Chondrocyte (in vitro differentiated cells): ENCODE measurements around the gene PTPRB. TPM values are rescaled to one million over a fixed set of nuclear protein-coding genes. Genes with fewer than 3 reads are reported as not detected.
A peak's percentile ranks its signal among the peaks of the same experiment; 100 is the strongest.

Experiments used
- DNase-seq: peaks from one replicate; pipeline ENCODE4 v3.0.0; 2021; ENCODE audit warnings: mixed read lengths, low spot score
- H3K27ac Mint-ChIP-seq: one replicate; pipeline ENCODE4 v1.8.0; 2021; ENCODE audit warnings: mild to moderate bottlenecking, moderate library complexity, mixed read lengths; ENCODE audit not compliant: unreplicated experiment
- H3K27me3 Mint-ChIP-seq: 2 replicates; pipeline ENCODE4 v1.8.0; 2021; ENCODE audit warnings: low read depth, mixed read lengths
- H3K36me3 Mint-ChIP-seq: 2 replicates; pipeline ENCODE4 v1.8.0; 2021; ENCODE audit warnings: low read depth, mixed read lengths
- H3K4me1 Mint-ChIP-seq: 2 replicates; pipeline ENCODE4 v1.8.0; 2021; ENCODE audit warnings: low read depth, mild to moderate bottlenecking, mixed read lengths
- H3K4me3 Mint-ChIP-seq: one replicate; pipeline ENCODE4 v1.8.0; 2021; ENCODE audit warnings: mild to moderate bottlenecking, moderate library complexity, mixed read lengths; ENCODE audit not compliant: unreplicated experiment
- H3K9me3 Mint-ChIP-seq: 2 replicates; pipeline ENCODE4 v1.8.0; 2021; ENCODE audit warnings: low read depth, mixed read lengths
- CTCF ChIP-seq: fragments of 200-600 bp; sonication (generic); IDR thresholded peaks from 2 replicates; pipeline ENCODE4 v1.5.0; 2021; ENCODE audit warnings: antibody characterized with exemption, mild to moderate bottlenecking, moderate library complexity
- total RNA-seq: library from RNA; stranded (reverse); gene quantifications from 3 replicates; pipeline ENCODE4 v1.2.1, GENCODE V29; 2021

Gene PTPRB
- total RNA-seq, 1 donor from 2014 or later = 0.37 TPM

GRCh38 chr12:70652451-70652850, 15.2 kb upstream of the PTPRB start:
- H3K27me3 Mint-ChIP-seq = no peaks in the 10 kb centered on the region
- peaks cover 25% of the 10 kb centered on the region for H3K4me1 Mint-ChIP-seq
- H3K27ac Mint-ChIP-seq = no peak overlapping the region
- H3K4me3 Mint-ChIP-seq = no peak overlapping the region
- no peaks in the 10 kb centered on the region for H3K9me3 Mint-ChIP-seq
- no peak for DNase-seq
- H3K36me3 Mint-ChIP-seq = no peaks in the 10 kb centered on the region
- TF ChIP-seq CTCF = no peak

- Mint-ChIP-seq H3K4me1 (peaks cover 54% of the 10 kb centered on the region), H3K9me3 (no peaks in the 10 kb centered on the region), H3K27me3 (no peaks in the 10 kb centered on the region), H3K4me3 (no peak overlapping the region), H3K36me3 (no peaks in the 10 kb centered on the region), H3K27ac (peak overlapping the region; percentile 64)
- no peak for DNase-seq
- TF ChIP-seq CTCF = no peak
These were observed 11.6 kb upstream of the PTPRB start for GRCh38 chr12:70648831-70649230.

- Mint-ChIP-seq H3K27ac (no peak overlapping the region), H3K4me1 (peaks cover 54% of the 10 kb centered on the region), H3K36me3 (no peaks in the 10 kb centered on the region), H3K9me3 (no peaks in the 10 kb centered on the region), H3K4me3 (no peak overlapping the region), H3K27me3 (no peaks in the 10 kb centered on the region)
- no peak for DNase-seq
- no peak for TF ChIP-seq CTCF
These were observed 11.0 kb upstream of the PTPRB start for GRCh38 chr12:70648191-70648590.

DNA sequence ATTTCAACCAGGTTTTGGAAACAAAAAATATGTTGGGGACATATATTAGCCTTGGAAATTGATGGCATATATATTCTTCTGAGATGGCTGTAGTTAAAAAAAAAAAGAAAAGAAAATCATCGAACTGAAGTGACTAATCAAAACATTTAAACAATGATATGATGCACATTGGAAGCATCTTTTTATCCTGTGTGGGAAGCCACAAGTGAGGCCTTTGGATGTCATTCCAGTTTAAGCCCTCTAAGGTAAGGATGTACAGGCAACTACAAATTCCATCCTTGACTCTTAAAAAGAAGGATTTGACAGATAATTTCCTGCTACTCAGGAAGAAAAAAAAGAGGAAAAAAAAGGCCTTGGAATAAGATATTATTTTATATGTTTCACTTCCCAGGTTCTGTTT, 9.6 kb upstream of the PTPRB start:
- TF ChIP-seq CTCF = no peak
- peaks cover 49% of the 10 kb centered on the region for H3K4me1 Mint-ChIP-seq
- no peak overlapping the region for H3K4me3 Mint-ChIP-seq
- H3K36me3 Mint-ChIP-seq = no peaks in the 10 kb centered on the region
- DNase-seq = no peak
- H3K9me3 Mint-ChIP-seq = no peaks in the 10 kb centered on the region
- no peaks in the 10 kb centered on the region for H3K27me3 Mint-ChIP-seq
- H3K27ac Mint-ChIP-seq = no peak overlapping the region

DNA sequence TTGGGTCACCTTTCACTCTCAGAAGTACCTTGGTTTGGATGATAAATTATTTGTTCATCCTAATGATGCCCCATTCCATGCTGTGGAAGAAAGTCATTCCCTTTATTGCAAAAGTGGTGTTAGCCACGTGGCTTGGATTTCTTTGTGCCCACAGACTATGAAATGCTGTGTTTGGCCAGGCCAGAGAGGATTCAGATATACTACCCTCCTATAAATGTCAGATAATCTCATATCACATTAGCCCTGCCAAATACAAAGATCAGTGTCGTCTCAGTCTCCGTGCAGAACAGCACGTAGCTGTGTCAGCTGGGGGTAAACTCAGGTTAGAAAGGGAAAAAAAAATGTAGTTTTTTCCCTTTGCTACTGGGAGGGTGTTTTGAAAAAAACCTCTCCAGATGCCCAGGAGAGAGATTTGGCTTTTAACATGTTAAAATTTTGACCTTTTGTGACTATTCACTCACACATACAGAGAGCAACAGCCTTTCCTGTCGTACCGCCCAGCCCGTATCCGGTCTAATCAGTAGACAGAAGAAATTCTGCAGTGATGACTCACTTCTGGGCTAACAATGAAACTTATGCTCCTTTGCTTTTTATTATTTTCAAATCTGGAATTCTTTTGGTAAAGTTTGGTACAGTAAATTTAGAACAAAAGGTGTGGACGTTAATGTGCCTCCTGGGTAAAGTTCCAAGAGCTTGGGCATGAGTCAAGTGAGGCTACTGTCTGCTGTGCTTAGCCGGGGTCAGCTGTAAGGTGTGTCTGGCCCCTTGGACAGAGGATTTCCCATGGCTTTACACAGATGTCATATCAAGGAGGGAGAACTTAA, 8.5 kb upstream of the PTPRB start:
- Mint-ChIP-seq H3K27ac (peak overlapping the region; percentile 84), H3K4me3 (peak overlapping the region; percentile 41), H3K9me3 (no peaks in the 10 kb centered on the region), H3K36me3 (no peaks in the 10 kb centered on the region), H3K27me3 (no peaks in the 10 kb centered on the region), H3K4me1 (peaks cover 52% of the 10 kb centered on the region)
- no peak for TF ChIP-seq CTCF
- no peak for DNase-seq
